Measurements from ENCODE around the gene RNF220.

DNA sequence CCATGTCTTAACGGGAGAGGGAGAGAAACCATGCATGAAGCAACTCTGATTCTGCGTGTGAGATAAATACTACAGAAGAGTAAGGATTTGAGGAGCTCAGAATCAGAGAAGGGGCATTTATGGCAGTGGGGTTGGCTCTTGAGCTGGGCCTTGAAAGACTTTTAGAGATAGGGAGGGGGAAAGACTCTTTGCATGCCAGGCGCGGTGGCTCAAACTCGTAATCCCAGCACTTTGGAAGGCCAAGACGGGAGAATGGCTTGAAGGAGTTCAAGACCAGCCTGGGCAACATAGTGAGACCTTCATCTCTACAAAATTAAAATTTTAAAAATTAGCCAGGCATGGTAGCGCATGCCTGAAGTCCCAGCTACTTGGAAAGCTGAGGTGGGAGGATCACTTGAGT lies 270.1 kb downstream of the RNF220 start:
- no peak for TF ChIP-seq POLR2A (IDR thresholded peaks at IDR 0.05)
- no peak for TF ChIP-seq CTCF (IDR thresholded peaks at IDR 0.05)

Data from uterus (tissue), 2 donors.